MM.1S (cell line): ENCODE measurements around the gene CFD.

ENCODE experiments used
- DNase-seq: peaks from one replicate; pipeline ENCODE4 v3.0.0-alpha.2; 2015
- H2AFZ ChIP-seq: fragments of 300-600 bp; sonication (generic); 2 replicates; pipeline ENCODE4 v1.6.0; 2016; ENCODE audit warnings: antibody characterized with exemption, low read length
- H3F3A ChIP-seq: fragments of 300-600 bp; sonication (generic); 2 replicates; pipeline ENCODE4 v1.6.1; 2016; ENCODE audit warnings: mild to moderate bottlenecking, antibody characterized with exemption, low read length, moderate library complexity, mixed read lengths; ENCODE audit not compliant: insufficient read depth
- H3K27ac ChIP-seq: fragments of 300-600 bp; sonication (generic); 2 replicates; pipeline ENCODE4 v1.5.1; 2016; ENCODE audit warnings: mild to moderate bottlenecking, low read length
- H3K27me3 ChIP-seq: fragments of 300-600 bp; sonication (generic); replicated peaks from 2 replicates; pipeline ENCODE4 v1.6.0; 2016; ENCODE audit warnings: low read length; ENCODE audit not compliant: insufficient read depth
- H3K36me3 ChIP-seq: fragments of 300-600 bp; sonication (generic); replicated peaks from 2 replicates; pipeline ENCODE4 v1.6.1; 2016; ENCODE audit warnings: mild to moderate bottlenecking, low read length, mixed read lengths; ENCODE audit not compliant: insufficient read depth
- H3K4me1 ChIP-seq: fragments of 300-600 bp; sonication (generic); 2 replicates; pipeline ENCODE4 v1.6.1; 2016; ENCODE audit warnings: low read length, mixed read lengths
- H3K4me2 ChIP-seq: fragments of 300-600 bp; sonication (generic); 2 replicates; pipeline ENCODE4 v1.6.0; 2016; ENCODE audit warnings: low read depth, low read length
- H3K4me3 ChIP-seq: fragments of 300-600 bp; sonication (generic); 2 replicates; pipeline ENCODE4 v1.5.1; 2016; ENCODE audit warnings: low read length, mixed read lengths
- H3K79me2 ChIP-seq: fragments of 300-600 bp; sonication (generic); 2 replicates; pipeline ENCODE4 v1.6.1; 2016; ENCODE audit warnings: mixed run types, low read length, mixed read lengths
- H3K9ac ChIP-seq: fragments of 300-600 bp; sonication (generic); 2 replicates; pipeline ENCODE4 v1.6.1; 2016; ENCODE audit warnings: low read length, mixed read lengths
- H3K9me2 ChIP-seq: fragments of 300-600 bp; sonication (generic); replicated peaks from 2 replicates; pipeline ENCODE4 v1.6.1; 2016; ENCODE audit warnings: mild to moderate bottlenecking, low read length, mixed read lengths; ENCODE audit not compliant: insufficient read depth
- H3K9me3 ChIP-seq: fragments of 300-600 bp; sonication (generic); replicated peaks from 2 replicates; pipeline ENCODE4 v1.6.1; 2016; ENCODE audit warnings: mild to moderate bottlenecking, low read length, mixed read lengths; ENCODE audit not compliant: insufficient read depth
- H4K20me1 ChIP-seq: fragments of 300-600 bp; sonication (generic); 2 replicates; pipeline ENCODE4 v1.6.1; 2016; ENCODE audit warnings: mild to moderate bottlenecking, low read length, moderate library complexity, mixed read lengths; ENCODE audit not compliant: insufficient read depth
- EZH2 ChIP-seq: fragments of 300-600 bp; sonication (generic); optimal IDR thresholded peaks from 2 replicates; pipeline ENCODE3; 2017; ENCODE audit warnings: low read depth, mild to moderate bottlenecking, antibody characterized with exemption, low read length, mixed read lengths
- EZH2phosphoT487 ChIP-seq: fragments of 300-600 bp; sonication (generic); IDR thresholded peaks from 2 replicates; pipeline ENCODE4 v1.6.1; 2018; ENCODE audit warnings: antibody characterized with exemption, low read length
- TF ChIP-seq, protein P1 (sequence below): fragments of 300-600 bp; sonication (generic); IDR thresholded peaks from 2 replicates; pipeline ENCODE4 v1.5.1; 2016; ENCODE audit warnings: antibody characterized with exemption, low read length, mixed read lengths

CFD gene

DNA sequence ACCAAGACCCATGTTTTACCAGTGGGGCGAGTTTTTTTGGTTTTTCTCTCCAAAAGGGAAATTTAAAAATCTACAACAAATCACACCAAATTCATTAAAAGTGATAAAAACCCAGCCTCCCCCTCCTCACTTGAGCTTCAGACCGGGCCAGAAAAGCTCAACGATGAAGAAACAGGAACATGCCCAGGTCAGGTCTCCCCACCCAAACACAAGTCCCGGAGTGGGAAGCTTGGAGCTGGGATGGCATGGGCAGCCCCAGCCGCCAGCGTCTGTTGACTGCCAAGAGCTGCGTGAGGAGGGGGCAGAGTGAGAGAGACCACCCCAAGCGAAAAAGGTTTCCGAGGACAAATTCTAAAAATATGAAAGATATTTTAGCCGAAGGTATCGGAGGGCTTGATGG is 37.5 kb downstream of the CFD start:
- Histone ChIP-seq H3K27ac (no peak overlapping the region), H3K9me3 (no peaks in the 10 kb centered on the region), H3K4me3 (no peak overlapping the region), H3F3A (no peaks in the 10 kb centered on the region), H3K27me3 (no peaks in the 10 kb centered on the region), H3K4me1 (no peaks in the 10 kb centered on the region), H3K4me2 (no peak overlapping the region), H3K36me3 (no peaks in the 10 kb centered on the region), H3K9ac (no peak overlapping the region), H3K9me2 (no peaks in the 10 kb centered on the region), H2AFZ (no peak overlapping the region), H4K20me1 (no peaks in the 10 kb centered on the region), H3K79me2 (peaks cover 6% of the 10 kb centered on the region)
- no peak for DNase-seq
- TF ChIP-seq, protein P1, sequence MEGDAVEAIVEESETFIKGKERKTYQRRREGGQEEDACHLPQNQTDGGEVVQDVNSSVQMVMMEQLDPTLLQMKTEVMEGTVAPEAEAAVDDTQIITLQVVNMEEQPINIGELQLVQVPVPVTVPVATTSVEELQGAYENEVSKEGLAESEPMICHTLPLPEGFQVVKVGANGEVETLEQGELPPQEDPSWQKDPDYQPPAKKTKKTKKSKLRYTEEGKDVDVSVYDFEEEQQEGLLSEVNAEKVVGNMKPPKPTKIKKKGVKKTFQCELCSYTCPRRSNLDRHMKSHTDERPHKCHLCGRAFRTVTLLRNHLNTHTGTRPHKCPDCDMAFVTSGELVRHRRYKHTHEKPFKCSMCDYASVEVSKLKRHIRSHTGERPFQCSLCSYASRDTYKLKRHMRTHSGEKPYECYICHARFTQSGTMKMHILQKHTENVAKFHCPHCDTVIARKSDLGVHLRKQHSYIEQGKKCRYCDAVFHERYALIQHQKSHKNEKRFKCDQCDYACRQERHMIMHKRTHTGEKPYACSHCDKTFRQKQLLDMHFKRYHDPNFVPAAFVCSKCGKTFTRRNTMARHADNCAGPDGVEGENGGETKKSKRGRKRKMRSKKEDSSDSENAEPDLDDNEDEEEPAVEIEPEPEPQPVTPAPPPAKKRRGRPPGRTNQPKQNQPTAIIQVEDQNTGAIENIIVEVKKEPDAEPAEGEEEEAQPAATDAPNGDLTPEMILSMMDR, result no peak
- TF ChIP-seq EZH2, result no peak
- TF ChIP-seq EZH2phosphoT487, result no peak

DNA sequence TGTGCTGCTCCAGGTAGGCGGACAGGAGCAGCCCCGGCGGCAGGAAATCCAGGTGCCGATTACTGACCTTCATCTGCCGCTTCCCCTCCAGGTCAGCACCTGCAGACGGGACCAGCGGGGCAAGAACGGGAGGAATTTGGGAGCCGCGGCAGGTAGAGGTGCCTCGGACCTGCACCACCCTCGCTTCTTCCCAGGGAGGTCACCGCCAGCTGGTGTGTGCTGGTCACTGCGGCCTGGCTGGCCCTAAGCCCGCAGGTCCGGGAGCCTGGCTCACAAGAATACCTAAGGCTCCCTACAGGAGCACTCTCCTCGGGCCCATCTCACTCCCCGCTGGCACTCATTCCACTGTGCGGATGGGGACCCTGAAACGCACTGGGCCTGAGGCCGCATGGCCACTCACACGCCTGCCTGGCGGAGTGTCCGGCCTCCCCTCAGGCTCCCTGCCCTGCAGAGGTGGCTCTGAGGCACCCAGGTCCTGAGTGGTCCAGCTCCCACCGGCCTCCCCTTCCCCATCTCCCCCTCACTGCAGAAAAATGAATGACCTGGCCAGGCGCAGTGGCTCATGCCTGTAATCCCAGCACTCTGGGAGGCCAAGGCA is 38.1 kb downstream of the CFD start:
- Histone ChIP-seq H3K27me3 (no peaks in the 10 kb centered on the region), H3K27ac (no peak overlapping the region), H2AFZ (no peak overlapping the region), H3K4me1 (no peaks in the 10 kb centered on the region), H3F3A (no peaks in the 10 kb centered on the region), H3K9ac (no peak overlapping the region), H3K79me2 (peaks cover under 1% of the 10 kb centered on the region), H3K4me3 (no peak overlapping the region), H3K9me3 (no peaks in the 10 kb centered on the region), H3K9me2 (no peaks in the 10 kb centered on the region), H3K4me2 (no peak overlapping the region), H3K36me3 (no peaks in the 10 kb centered on the region), H4K20me1 (no peaks in the 10 kb centered on the region)
- TF ChIP-seq, protein P1, result no peak
- TF ChIP-seq EZH2phosphoT487 (no peak), EZH2 (no peak)
- no peak for DNase-seq

DNA sequence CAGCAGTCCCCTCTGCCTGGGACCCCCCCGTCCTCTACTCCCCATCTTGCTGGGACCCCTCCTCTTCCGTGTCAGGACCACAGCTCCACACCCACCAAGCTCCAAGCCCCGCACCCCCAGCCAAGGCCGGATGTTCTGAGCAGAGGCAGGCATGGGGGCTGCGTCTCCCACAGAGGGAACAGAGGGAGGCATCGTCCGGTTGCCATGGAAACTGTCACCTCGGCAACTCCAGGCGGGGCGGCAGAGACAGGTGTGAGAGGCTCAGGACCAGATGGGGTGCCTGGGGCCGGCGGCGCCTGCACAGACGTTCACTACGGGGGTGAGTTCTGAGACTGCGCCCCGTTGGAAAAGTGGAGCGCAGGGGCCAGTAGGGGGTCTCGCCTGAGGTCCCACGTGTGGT is 39.2 kb downstream of the CFD start:
- H3K36me3 ChIP-seq, result no peaks in the 10 kb centered on the region
- no peaks in the 10 kb centered on the region for H3K4me1 ChIP-seq
- H4K20me1 ChIP-seq, result no peaks in the 10 kb centered on the region
- H3K9ac ChIP-seq, result no peak overlapping the region
- no peaks in the 10 kb centered on the region for H3K9me2 ChIP-seq
- TF ChIP-seq EZH2phosphoT487 (no peak), EZH2 (no peak)
- TF ChIP-seq, protein P1, result no peak
- no peak overlapping the region for H3K4me2 ChIP-seq
- no peak overlapping the region for H3K27ac ChIP-seq
- H3K4me3 ChIP-seq, result no peak overlapping the region
- no peaks in the 10 kb centered on the region for H3K9me3 ChIP-seq
- no peaks in the 10 kb centered on the region for H3K27me3 ChIP-seq
- no peaks in the 10 kb centered on the region for H3F3A ChIP-seq
- no peaks in the 10 kb centered on the region for H3K79me2 ChIP-seq
- no peak for DNase-seq
- no peak overlapping the region for H2AFZ ChIP-seq
